H9 (cell line): ENCODE measurements around the gene A1BG. TPM values are rescaled to one million over a fixed set of nuclear protein-coding genes. Genes with fewer than 3 reads are reported as not detected.

Source experiments
- DNase-seq: peaks from one replicate; pipeline ENCODE4 v3.0.0-alpha.2; 2017
- H2AFZ ChIP-seq: one replicate; pipeline ENCODE4 v1.6.1; 2013; ENCODE audit warnings: mild to moderate bottlenecking, low read length, control low read depth, moderate library complexity
- H2AK5ac ChIP-seq: 2 replicates; pipeline ENCODE4 v1.6.1; 2013; ENCODE audit warnings: low read length, control low read depth, mixed read lengths; ENCODE audit not compliant: insufficient read length
- H2BK120ac ChIP-seq: one replicate; pipeline ENCODE4 v1.6.1; 2013; ENCODE audit warnings: low read depth, mild to moderate bottlenecking, low read length, control low read depth, inconsistent platforms; ENCODE audit not compliant: poor library complexity, severe bottlenecking
- H2BK12ac ChIP-seq: 2 replicates; pipeline ENCODE4 v1.6.1; 2013; ENCODE audit warnings: low read length, control low read depth, mixed read lengths, low read depth; ENCODE audit not compliant: insufficient read length
- H2BK15ac ChIP-seq: 2 replicates; pipeline ENCODE4 v1.6.1; 2013; ENCODE audit warnings: low read depth, low read length, control low read depth
- H2BK20ac ChIP-seq: one replicate; pipeline ENCODE4 v1.6.1; 2013; ENCODE audit warnings: low read depth, mild to moderate bottlenecking, low read length, control low read depth, inconsistent platforms; ENCODE audit not compliant: poor library complexity, severe bottlenecking
- H2BK5ac ChIP-seq: 2 replicates; pipeline ENCODE4 v1.6.1; 2013; ENCODE audit warnings: low read length, control low read depth, mixed read lengths; ENCODE audit not compliant: insufficient read length
- H3K14ac ChIP-seq: 2 replicates; pipeline ENCODE4 v1.6.1; 2013; ENCODE audit warnings: low read length, control low read depth; ENCODE audit not compliant: insufficient read depth
- H3K18ac ChIP-seq: 2 replicates; pipeline ENCODE4 v1.6.1; 2013; ENCODE audit warnings: low read depth, mild to moderate bottlenecking, mixed read lengths, low read length, control low read depth; ENCODE audit not compliant: insufficient read length
- H3K23ac ChIP-seq: 2 replicates; pipeline ENCODE4 v1.6.1; 2013; ENCODE audit warnings: low read length, control low read depth, mixed read lengths, low read depth; ENCODE audit not compliant: insufficient read length
- H3K23me2 ChIP-seq: 2 replicates; pipeline ENCODE4 v1.6.1; 2013; ENCODE audit warnings: low read depth, mild to moderate bottlenecking, mixed read lengths, low read length, control low read depth; ENCODE audit not compliant: insufficient read length, poor library complexity, severe bottlenecking
- H3K27ac ChIP-seq: 2 replicates; pipeline ENCODE4 v1.5.1; 2013; ENCODE audit warnings: low read length, control low read depth, mixed read lengths, low read depth; ENCODE audit not compliant: insufficient read length
- H3K27me3 ChIP-seq: 2 replicates; pipeline ENCODE4 v1.6.1; 2013; ENCODE audit warnings: low read length, control low read depth, inconsistent platforms; ENCODE audit not compliant: insufficient read depth
- H3K4ac ChIP-seq: 2 replicates; pipeline ENCODE4 v1.6.1; 2013; ENCODE audit warnings: low read depth, mild to moderate bottlenecking, control low read depth, inconsistent platforms, low read length, moderate library complexity
- H3K4me1 ChIP-seq: 2 replicates; pipeline ENCODE4 v1.6.1; 2013; ENCODE audit warnings: low read length, control low read depth, inconsistent platforms; ENCODE audit not compliant: insufficient read depth
- H3K4me2 ChIP-seq: 2 replicates; pipeline ENCODE4 v1.6.1; 2013; ENCODE audit warnings: low read length, control low read depth, mixed read lengths; ENCODE audit not compliant: insufficient read length, insufficient read depth
- H3K56ac ChIP-seq: 2 replicates; pipeline ENCODE4 v1.6.1; 2013; ENCODE audit warnings: low read depth, mild to moderate bottlenecking, mixed read lengths, low read length, control low read depth; ENCODE audit not compliant: insufficient read length
- H3K79me1 ChIP-seq: 2 replicates; pipeline ENCODE4 v1.6.1; 2013; ENCODE audit warnings: low read depth, mild to moderate bottlenecking, moderate library complexity, low read length, control low read depth, inconsistent platforms; ENCODE audit not compliant: insufficient read depth, poor library complexity, severe bottlenecking
- H3K79me2 ChIP-seq: 2 replicates; pipeline ENCODE4 v1.6.1; 2013; ENCODE audit warnings: low read length, control low read depth, inconsistent platforms; ENCODE audit not compliant: insufficient read depth
- H3K9ac ChIP-seq: 2 replicates; pipeline ENCODE4 v1.6.1; 2013; ENCODE audit warnings: low read length, control low read depth, mixed read lengths; ENCODE audit not compliant: insufficient read length; ENCODE audit errors: extremely low read depth
- H3K9me3 ChIP-seq: one replicate; pipeline ENCODE4 v1.6.1; 2013; ENCODE audit warnings: low read depth, low read length, inconsistent platforms; ENCODE audit not compliant: control insufficient read depth
- H3T11ph ChIP-seq: one replicate; pipeline ENCODE4 v1.6.1; 2013; ENCODE audit warnings: mild to moderate bottlenecking, low read length, control low read depth, inconsistent platforms
- H4K20me1 ChIP-seq: one replicate; pipeline ENCODE4 v1.6.1; 2013; ENCODE audit not compliant: control insufficient read depth, insufficient read length, insufficient read depth
- H4K5ac ChIP-seq: 2 replicates; pipeline ENCODE4 v1.6.1; 2013; ENCODE audit warnings: low read depth, mild to moderate bottlenecking, mixed read lengths, low read length, control low read depth; ENCODE audit not compliant: insufficient read length
- H4K8ac ChIP-seq: replicated peaks from 2 replicates; pipeline ENCODE4 v1.6.1; 2013; ENCODE audit warnings: low read length, control low read depth, mixed read lengths, low read depth; ENCODE audit not compliant: insufficient read length
- H4K91ac ChIP-seq: 2 replicates; pipeline ENCODE4 v1.6.1; 2013; ENCODE audit warnings: low read depth, mild to moderate bottlenecking, moderate library complexity, mixed read lengths, low read length, control low read depth; ENCODE audit not compliant: insufficient read length
- H3K27ac Mint-ChIP-seq, 3 experiments: 2 replicates in 2 of 3; 3 replicates in 1 of 3; pipeline ENCODE4 v1.8.0; 2020 to 2021; ENCODE audit warnings: mixed read lengths in 3 of 3, mild to moderate bottlenecking in 1 of 3, moderate library complexity in 1 of 3
- H3K27me3 Mint-ChIP-seq: 2 replicates; pipeline ENCODE4 v1.8.0; 2021; ENCODE audit warnings: low read depth, mild to moderate bottlenecking, moderate library complexity, mixed read lengths
- H3K36me3 Mint-ChIP-seq, 3 experiments: 2 replicates in 2 of 3; 3 replicates in 1 of 3; pipeline ENCODE4 v1.8.0; 2020 to 2021; ENCODE audit warnings: low read depth in 3 of 3, mixed read lengths in 3 of 3; ENCODE audit not compliant: insufficient read depth in 1 of 3
- H3K4me1 Mint-ChIP-seq, 2 experiments: 2 replicates each; pipeline ENCODE4 v1.8.0; 2020; ENCODE audit warnings: mixed read lengths in 2 of 2
- H3K4me3 Mint-ChIP-seq, 2 experiments: 2 replicates in 1 of 2; 3 replicates in 1 of 2; pipeline ENCODE4 v1.8.0; 2020 to 2021; ENCODE audit warnings: mild to moderate bottlenecking in 2 of 2, mixed read lengths in 2 of 2, moderate library complexity in 1 of 2
- H3K9me3 Mint-ChIP-seq, 2 experiments: 2 replicates in 1 of 2; 3 replicates in 1 of 2; pipeline ENCODE4 v1.8.0; 2020; ENCODE audit warnings: mild to moderate bottlenecking in 2 of 2, mixed read lengths in 2 of 2, moderate library complexity in 1 of 2
- WGBS: extraction: QIAGEN DNeasy Blood & Tissue Kit; methylation state at CpG from one replicate; pipeline ENCODE4 v1.1.7; 2013; ENCODE audit warnings: missing lambda C conversion rate, low lambda C conversion rate, mixed read lengths; ENCODE audit not compliant: insufficient read length; ENCODE audit errors: extremely low coverage; 5-methylcytosine and 5-hydroxymethylcytosine counted together
- total RNA-seq: library from RNA; stranded (reverse); gene quantifications from 2 replicates; pipeline ENCODE4 v1.2.1, GENCODE V29; 2021
- TF ChIP-seq, protein P1 (sequence below): fragments of 200-600 bp; sonication (generic); conservative IDR thresholded peaks from 3 replicates; pipeline ENCODE4 v1.8.0; 2021; ENCODE audit warnings: antibody characterized with exemption, mild to moderate bottlenecking

A1BG gene
- total RNA-seq, 1 experiment from 2014 or later, result 17.4 TPM

DNA sequence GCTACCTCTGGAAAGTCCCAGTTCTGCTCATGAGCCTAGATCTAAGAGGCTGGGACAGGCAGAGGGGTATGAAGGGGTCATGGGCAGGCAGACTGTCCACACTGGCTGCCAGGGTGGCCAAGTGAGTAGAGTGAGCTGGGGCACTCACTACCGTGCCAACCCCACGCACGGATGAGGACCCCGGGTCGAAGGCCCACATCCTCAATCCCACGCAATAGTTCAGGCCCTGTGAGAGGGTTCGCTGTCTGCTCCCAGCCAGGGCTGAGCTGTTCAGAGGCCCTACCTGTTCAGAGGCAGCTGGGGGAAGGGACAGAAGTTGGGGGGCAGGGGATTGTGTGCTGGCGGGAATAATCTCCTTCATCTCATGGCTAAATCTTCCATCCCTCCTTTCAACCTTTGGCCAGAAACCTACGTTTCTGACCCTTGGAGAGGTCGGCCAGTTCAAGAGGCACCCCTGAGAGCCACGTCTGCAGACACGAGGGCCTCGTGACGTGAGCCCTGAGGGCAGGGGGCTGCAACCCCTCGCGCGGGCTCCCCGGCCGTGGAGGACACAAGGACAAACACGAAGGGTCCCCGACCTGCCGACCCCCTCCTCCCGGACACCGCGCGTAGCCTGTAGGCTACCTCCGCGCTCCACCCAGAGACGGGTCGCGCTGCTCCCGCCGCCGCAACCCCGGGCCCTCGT lies 32.7 kb upstream of the A1BG start:
- no peak overlapping the region for H2BK20ac ChIP-seq
- H3K79me1 ChIP-seq, result no peaks in the 10 kb centered on the region
- Mint-ChIP-seq H3K9me3 (no peaks in the 10 kb centered on the region), H3K4me1 (peaks cover 22 to 33% of the 10 kb centered on the region in 2 experiments), H3K27ac (peak overlapping the region; percentile 95 to 99 (median 98); a peak in 6 of 7 replicates), H3K36me3 (peaks cover 30 to 33% (median 30%) of the 10 kb centered on the region in 3 experiments), H3K4me3 (peak overlapping the region; percentile 95 to 99), H3K27me3 (no peaks in the 10 kb centered on the region)
- DNase-seq, result peak; percentile 31
- H3K27ac ChIP-seq, result peak overlapping the region; percentile 42
- peak overlapping the region; percentile 1; the same call in 1 of the 2 replicates for H3K4ac ChIP-seq
- no peak overlapping the region for H4K8ac ChIP-seq
- no peaks in the 10 kb centered on the region for H3K9me3 ChIP-seq
- H2AK5ac ChIP-seq, result no peak overlapping the region
- peaks cover 10% of the 10 kb centered on the region; the same call in 1 of the 2 replicates for H3K79me2 ChIP-seq
- no peak overlapping the region for H3T11ph ChIP-seq
- H3K56ac ChIP-seq, result no peak overlapping the region
- peak overlapping the region; percentile 93 for H3K14ac ChIP-seq
- H3K4me2 ChIP-seq, result peak overlapping the region; percentile 94
- H2BK5ac ChIP-seq, result no peak overlapping the region
- H2BK12ac ChIP-seq, result no peak overlapping the region
- H3K9ac ChIP-seq, result peak overlapping the region; percentile 82
- peaks cover 11% of the 10 kb centered on the region for H3K23me2 ChIP-seq
- H4K5ac ChIP-seq, result peak overlapping the region; percentile 10
- no peaks in the 10 kb centered on the region for H4K20me1 ChIP-seq
- no CpG with 5 or more reads among the region's 36 CpGs for WGBS
- H3K4me1 ChIP-seq, result peaks cover 4% of the 10 kb centered on the region; the same call in 1 of the 2 replicates
- no peak overlapping the region for H2BK15ac ChIP-seq
- TF ChIP-seq, protein P1, sequence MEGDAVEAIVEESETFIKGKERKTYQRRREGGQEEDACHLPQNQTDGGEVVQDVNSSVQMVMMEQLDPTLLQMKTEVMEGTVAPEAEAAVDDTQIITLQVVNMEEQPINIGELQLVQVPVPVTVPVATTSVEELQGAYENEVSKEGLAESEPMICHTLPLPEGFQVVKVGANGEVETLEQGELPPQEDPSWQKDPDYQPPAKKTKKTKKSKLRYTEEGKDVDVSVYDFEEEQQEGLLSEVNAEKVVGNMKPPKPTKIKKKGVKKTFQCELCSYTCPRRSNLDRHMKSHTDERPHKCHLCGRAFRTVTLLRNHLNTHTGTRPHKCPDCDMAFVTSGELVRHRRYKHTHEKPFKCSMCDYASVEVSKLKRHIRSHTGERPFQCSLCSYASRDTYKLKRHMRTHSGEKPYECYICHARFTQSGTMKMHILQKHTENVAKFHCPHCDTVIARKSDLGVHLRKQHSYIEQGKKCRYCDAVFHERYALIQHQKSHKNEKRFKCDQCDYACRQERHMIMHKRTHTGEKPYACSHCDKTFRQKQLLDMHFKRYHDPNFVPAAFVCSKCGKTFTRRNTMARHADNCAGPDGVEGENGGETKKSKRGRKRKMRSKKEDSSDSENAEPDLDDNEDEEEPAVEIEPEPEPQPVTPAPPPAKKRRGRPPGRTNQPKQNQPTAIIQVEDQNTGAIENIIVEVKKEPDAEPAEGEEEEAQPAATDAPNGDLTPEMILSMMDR, result no peak
- no peaks in the 10 kb centered on the region for H3K27me3 ChIP-seq
- H4K91ac ChIP-seq, result no peak overlapping the region
- H2AFZ ChIP-seq, result no peak overlapping the region
- no peak overlapping the region for H3K23ac ChIP-seq
- no peak overlapping the region for H2BK120ac ChIP-seq
- peak overlapping the region; percentile 92 for H3K18ac ChIP-seq
